A549 (cell line): Measurements from ENCODE around the gene EHBP1. TPM values are rescaled to one million over a fixed set of nuclear protein-coding genes. Genes with fewer than 3 reads are reported as not detected.

Source experiments
- ATAC-seq, 2 experiments: fragments of 200-7000 bp in 1 of 2; fragments of >200 bp in 1 of 2; cut with Nextera tagmentation in 1 of 2; cut with Tn5 transposase in 1 of 2; 3 replicates each; pipeline versions ENCODE4 v1.8.0 to v1.9.1; 2018 to 2020; ENCODE audit warnings: mild to moderate bottlenecking in 1 of 2, moderate library complexity in 1 of 2
- CTCF ChIA-PET: fragments of 300-600 bp; sonication (Branson Sonifier 250); formaldehyde crosslinking; extraction: SDS; loops from one replicate; lab custom pipeline; 2021; ENCODE audit warnings: antibody characterized with exemption, inconsistent platforms; lab: Yijun Ruan, JAX
- POLR2A ChIA-PET: fragments of 350-600 bp; formaldehyde crosslinking; extraction: SDS; loops from one replicate; lab custom pipeline; 2021; ENCODE audit warnings: antibody characterized with exemption, inconsistent platforms; lab: Yijun Ruan, JAX
- DNase-seq, 2 experiments: peaks; one replicate each; pipeline versions ENCODE4 v3.0.0 to v3.0.0-alpha.2; 2011 to 2016; ENCODE audit warnings: low read depth in 1 of 2, low spot score in 1 of 2
- FAIRE-seq: peaks from 2 replicates; lab custom pipeline; 2011; peaks lifted over from hg19 to GRCh38; lab: Jason Lieb, UNC
- H3K27ac ChIP-seq, 2 experiments: fragments of >200 bp; sonication (Bioruptor Twin); formaldehyde crosslinking; 3 replicates each; pipeline ENCODE4 v1.5.1; 2016 to 2017
- H3K4me1 ChIP-seq: fragments of >200 bp; sonication (Bioruptor Twin); formaldehyde crosslinking; 3 replicates; pipeline ENCODE4 v1.6.1; 2016
- H3K4me2 ChIP-seq: fragments of >200 bp; sonication (Bioruptor Twin); formaldehyde crosslinking; 3 replicates; pipeline ENCODE4 v1.6.1; 2016
- H3K4me3 ChIP-seq: fragments of >200 bp; sonication (Bioruptor Twin); formaldehyde crosslinking; 3 replicates; pipeline ENCODE4 v1.5.1; 2016
- H3K9me3 ChIP-seq: fragments of >200 bp; sonication (Bioruptor Twin); formaldehyde crosslinking; 3 replicates; pipeline ENCODE4 v1.6.1; 2016
- CBX8 ChIP-seq: fragments of 200-600 bp; sonication (generic); IDR thresholded peaks from 2 replicates; pipeline ENCODE4 v1.6.1; 2016
- EHF ChIP-seq: fragments of 250-450 bp; sonication (Bioruptor Pico); IDR thresholded peaks from 2 replicates; pipeline ENCODE4 v1.5.0; 2020; ENCODE audit warnings: mild to moderate bottlenecking
- EHMT2 ChIP-seq: fragments of 200-600 bp; sonication (generic); IDR thresholded peaks from 2 replicates; pipeline ENCODE4 v1.6.1; 2016; ENCODE audit warnings: antibody characterized with exemption, low read depth, mild to moderate bottlenecking, moderate library complexity
- EP300 ChIP-seq, 2 experiments: fragments of >200 bp; sonication (Bioruptor Twin); formaldehyde crosslinking; IDR thresholded peaks; 2 replicates in 1 of 2; 3 replicates in 1 of 2; pipeline ENCODE4 v1.6.1; 2016 to 2017
- ESRRA ChIP-seq: fragments of 150-350 bp; IDR thresholded peaks from 2 replicates; pipeline ENCODE4 v1.6.1; 2014; ENCODE audit warnings: mild to moderate bottlenecking, low read length, borderline replicate concordance
- FOSL2 ChIP-seq, 2 experiments: fragments of 450-650 bp in 1 of 2; fragments of >200 bp in 1 of 2; sonication (Bioruptor Twin) in 1 of 2; formaldehyde crosslinking; IDR thresholded peaks; 2 replicates each; pipeline versions ENCODE4 v1.5.0 to v1.6.1; 2016 to 2020; ENCODE audit warnings: mild to moderate bottlenecking in 1 of 2, moderate library complexity in 1 of 2
- HDAC2 ChIP-seq: fragments of 200-600 bp; sonication (generic); IDR thresholded peaks from 2 replicates; pipeline ENCODE4 v1.6.1; 2016
- HOXA7 ChIP-seq: fragments of 250-450 bp; sonication (Bioruptor Pico); IDR thresholded peaks from 2 replicates; pipeline ENCODE4 v1.5.0; 2020; ENCODE audit warnings: mild to moderate bottlenecking, moderate library complexity
- HOXB5 ChIP-seq: fragments of 250-450 bp; sonication (Bioruptor Pico); IDR thresholded peaks from 2 replicates; pipeline ENCODE4 v1.5.0; 2020; ENCODE audit warnings: mild to moderate bottlenecking, moderate library complexity
- JUN ChIP-seq, 2 experiments: fragments of >200 bp; sonication (Bioruptor Twin); formaldehyde crosslinking; IDR thresholded peaks; 2 replicates in 1 of 2; 3 replicates in 1 of 2; pipeline ENCODE4 v1.6.1; 2016 to 2017
- JUNB ChIP-seq: fragments of >200 bp; sonication (Bioruptor Twin); formaldehyde crosslinking; IDR thresholded peaks from 2 replicates; pipeline ENCODE4 v1.6.1; 2016
- KDM1A ChIP-seq: fragments of 200-600 bp; sonication (generic); IDR thresholded peaks from 2 replicates; pipeline ENCODE4 v1.6.1; 2016; ENCODE audit warnings: low read depth, mild to moderate bottlenecking
- KDM5A ChIP-seq: fragments of 200-600 bp; sonication (generic); IDR thresholded peaks from 2 replicates; pipeline ENCODE4 v1.6.1; 2016; ENCODE audit warnings: antibody characterized with exemption, mild to moderate bottlenecking
- MAZ ChIP-seq: fragments of 150-350 bp; IDR thresholded peaks from 2 replicates; pipeline ENCODE4 v1.6.1; 2014; ENCODE audit warnings: antibody characterized with exemption, low read depth, low read length, borderline replicate concordance
- MYC ChIP-seq: IDR thresholded peaks from 2 replicates; pipeline ENCODE4 v1.6.1; 2012; ENCODE audit warnings: mild to moderate bottlenecking, inconsistent platforms, low read length, improper control_type of control experiment, borderline replicate concordance
- NFE2L2 ChIP-seq: fragments of 150-350 bp; conservative IDR thresholded peaks from 2 replicates; pipeline ENCODE4 v1.6.1; 2014; ENCODE audit warnings: low read length
- NR3C1 ChIP-seq: fragments of >200 bp; sonication (Bioruptor Twin); formaldehyde crosslinking; IDR thresholded peaks from 3 replicates; pipeline ENCODE4 v1.6.1; 2017
- PHF8 ChIP-seq: fragments of 200-600 bp; sonication (generic); IDR thresholded peaks from 2 replicates; pipeline ENCODE4 v1.6.1; 2016; ENCODE audit warnings: low read depth, mild to moderate bottlenecking, antibody characterized with exemption, moderate library complexity, borderline replicate concordance
- POLR2A ChIP-seq: IDR thresholded peaks from 2 replicates; pipeline ENCODE4 v1.6.1; 2012; ENCODE audit warnings: mild to moderate bottlenecking, low read length
- RFX5 ChIP-seq: fragments of 450-650 bp; IDR thresholded peaks from 2 replicates; pipeline ENCODE4 v1.7.1; 2014; ENCODE audit warnings: antibody characterized with exemption, mild to moderate bottlenecking, moderate library complexity
- SREBF2 ChIP-seq: fragments of 450-650 bp; IDR thresholded peaks from 2 replicates; pipeline ENCODE4 v1.6.1; 2014; ENCODE audit warnings: mild to moderate bottlenecking, moderate library complexity
- TFCP2L1 ChIP-seq: fragments of 250-450 bp; sonication (Bioruptor Pico); IDR thresholded peaks from 2 replicates; pipeline ENCODE4 v1.5.0; 2021; ENCODE audit warnings: mild to moderate bottlenecking
- ZFP36 ChIP-seq: fragments of 450-650 bp; IDR thresholded peaks from 2 replicates; pipeline ENCODE4 v1.6.1; 2014; ENCODE audit warnings: borderline replicate concordance; ENCODE audit not compliant: partially characterized antibody
- ZNF302 ChIP-seq: fragments of 250-450 bp; sonication (Bioruptor Pico); IDR thresholded peaks from 2 replicates; pipeline ENCODE4 v1.9.0; 2021; ENCODE audit warnings: inconsistent platforms, mild to moderate bottlenecking, moderate library complexity
- WGBS: methylation state at CpG from one replicate; pipeline ENCODE4 v1.1.6; 2017; ENCODE audit errors: missing lambda C conversion rate; 5-methylcytosine and 5-hydroxymethylcytosine counted together
- polyA plus RNA-seq, 4 experiments: library from polyadenylated mRNA; depleted of rRNA in 3 of 4; stranded (reverse); fragments of >200 nt; fragmentation: RNase III in 1 of 4; extraction: RNeasy Plus Mini Kit Qiagen cat#74134 plus additional on column Dnase treatment in 1 of 4; gene quantifications; 2 replicates in 3 of 4; 3 replicates in 1 of 4; pipeline ENCODE4 v1.2.3, GENCODE V29; 2011 to 2017
- TF ChIP-seq, protein P1 (sequence below): fragments of >200 bp; sonication (Bioruptor Twin); formaldehyde crosslinking; IDR thresholded peaks from 3 replicates; pipeline ENCODE4 v1.6.1; 2016
- TF ChIP-seq, protein P2 (sequence below): IDR thresholded peaks from 2 replicates; pipeline ENCODE4 v1.6.1; 2012; ENCODE audit warnings: low read depth, borderline replicate concordance
- TF ChIP-seq, protein P3 (sequence below): fragments of 450-650 bp; IDR thresholded peaks from 2 replicates; pipeline ENCODE4 v1.6.1; 2014; ENCODE audit warnings: antibody characterized with exemption

The EHBP1 gene
- polyA plus RNA-seq, 2 of the 4 experiments (the other 2 are of a cell fraction) = 65.7 to 204 TPM

DNA sequence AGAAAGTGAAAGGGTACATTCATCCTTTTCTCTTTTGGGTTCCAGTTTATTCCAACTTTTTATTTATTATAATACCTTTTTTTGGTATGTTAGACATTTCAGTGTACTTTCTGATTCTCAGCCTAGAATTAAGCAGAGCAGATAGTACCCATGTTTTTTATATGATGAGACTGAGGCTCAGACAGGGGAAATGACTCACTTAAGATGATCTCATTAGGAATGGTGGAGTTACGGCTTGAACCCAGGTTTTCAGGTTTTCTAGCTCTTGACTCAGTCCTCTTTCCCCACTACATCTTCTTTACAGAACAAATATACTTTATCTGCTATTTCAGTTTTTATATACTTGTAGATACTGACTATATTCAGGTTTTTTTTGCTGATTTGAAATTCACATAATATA is 293.4 kb downstream of the EHBP1 start:
- Histone ChIP-seq H3K4me1 (peaks cover 11% of the 10 kb centered on the region; the same call in 2 of the 3 replicates), H3K4me2 (no peak overlapping the region), H3K9me3 (no peaks in the 10 kb centered on the region), H3K4me3 (no peak overlapping the region), H3K27ac (no peak overlapping the region)
- DNase-seq = peak in 1 of 2 experiments; percentile 11
- no peak for FAIRE-seq
- 65% methylated on average over 1 of the region's 1 CpG for whole genome bisulfite sequencing
- POLR2A ChIA-PET = no interaction called here
- CTCF ChIA-PET = no interaction called here
- TF ChIP-seq ESRRA = no peak
- TF ChIP-seq, protein P1, sequence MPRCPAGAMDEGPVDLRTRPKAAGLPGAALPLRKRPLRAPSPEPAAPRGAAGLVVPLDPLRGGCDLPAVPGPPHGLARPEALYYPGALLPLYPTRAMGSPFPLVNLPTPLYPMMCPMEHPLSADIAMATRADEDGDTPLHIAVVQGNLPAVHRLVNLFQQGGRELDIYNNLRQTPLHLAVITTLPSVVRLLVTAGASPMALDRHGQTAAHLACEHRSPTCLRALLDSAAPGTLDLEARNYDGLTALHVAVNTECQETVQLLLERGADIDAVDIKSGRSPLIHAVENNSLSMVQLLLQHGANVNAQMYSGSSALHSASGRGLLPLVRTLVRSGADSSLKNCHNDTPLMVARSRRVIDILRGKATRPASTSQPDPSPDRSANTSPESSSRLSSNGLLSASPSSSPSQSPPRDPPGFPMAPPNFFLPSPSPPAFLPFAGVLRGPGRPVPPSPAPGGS = no peak
- TF ChIP-seq, all 56 proteins: peak for 0
- no peak for ATAC-seq

DNA sequence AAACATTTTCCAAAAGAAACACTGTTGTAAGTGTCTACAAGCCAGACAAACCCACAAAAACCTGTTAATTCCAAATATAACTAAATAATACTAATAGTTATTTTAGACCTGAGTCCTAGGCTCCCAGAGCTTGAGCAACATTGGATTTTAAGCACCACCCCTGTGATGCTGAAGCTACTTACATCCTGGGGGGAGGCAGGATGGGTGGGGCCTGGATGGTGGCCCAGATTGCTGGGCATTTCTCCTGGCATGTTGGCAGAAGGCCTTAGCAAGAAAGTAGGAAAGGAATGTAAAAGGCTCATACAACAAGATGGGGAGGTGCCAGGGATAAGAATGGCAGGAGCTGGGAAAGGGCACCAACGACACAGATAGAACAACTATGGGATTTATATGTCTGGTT is 294.4 kb downstream of the EHBP1 start:
- no peaks in the 10 kb centered on the region for H3K9me3 ChIP-seq
- no peak for FAIRE-seq
- no peak overlapping the region for H3K27ac ChIP-seq
- 83% methylated on average over 1 of the region's 1 CpG for WGBS
- ATAC-seq = peak in 1 of 2 experiments; percentile 36; a peak in 2 of 6 replicates
- ChIA-PET CTCF (no interaction called here), POLR2A (no interaction called here)
- TF ChIP-seq PHF8 = no peak
- no peak for TF ChIP-seq NR3C1
- TF ChIP-seq ZFP36 = no peak
- no peak for TF ChIP-seq HOXA7 (CRISPR knock-in tag)
- no peak overlapping the region for H3K4me3 ChIP-seq
- peaks cover 11% of the 10 kb centered on the region; the same call in 2 of the 3 replicates for H3K4me1 ChIP-seq
- H3K4me2 ChIP-seq = no peak overlapping the region
- DNase-seq = peak in 1 of 2 experiments; percentile 55

DNA sequence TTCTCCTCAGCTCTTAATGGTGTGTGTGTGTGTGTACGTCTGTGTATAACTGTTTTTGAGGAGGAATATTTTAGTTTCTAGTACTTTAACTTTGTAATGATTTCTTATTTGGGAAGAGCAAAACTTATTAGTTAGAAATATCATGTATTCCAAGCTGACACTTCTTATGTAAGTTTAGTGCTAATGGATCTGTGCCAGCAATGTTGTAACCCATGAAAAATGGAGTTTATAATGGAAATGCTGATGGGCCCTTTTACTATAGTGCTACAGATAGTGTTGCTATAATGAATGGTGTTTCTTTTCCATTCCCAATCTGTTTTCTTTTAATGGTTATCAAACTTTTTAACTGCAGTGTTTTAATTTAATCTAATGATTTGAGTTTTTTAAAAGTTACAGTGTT is 295.3 kb downstream of the EHBP1 start:
- Histone ChIP-seq H3K4me2 (no peak overlapping the region), H3K4me1 (peaks cover 11% of the 10 kb centered on the region; the same call in 2 of the 3 replicates), H3K9me3 (no peaks in the 10 kb centered on the region), H3K27ac (no peak overlapping the region), H3K4me3 (no peak overlapping the region)
- no peak for ATAC-seq
- FAIRE-seq = no peak
- ChIA-PET CTCF (no interaction called here), POLR2A (no interaction called here)
- TF ChIP-seq TFCP2L1 (CRISPR knock-in tag) = no peak
- TF ChIP-seq POLR2A = no peak
- no peak for TF ChIP-seq CBX8
- no peak for TF ChIP-seq RFX5
- TF ChIP-seq JUN (IDR thresholded peaks at IDR 0.05) = no peak
- TF ChIP-seq ESRRA = no peak
- TF ChIP-seq MYC = no peak
- TF ChIP-seq EHMT2 = no peak
- no peak for TF ChIP-seq KDM5A
- TF ChIP-seq SREBF2 = no peak
- 98% methylated on average over 1 of the region's 1 CpG for WGBS
- no peak for DNase-seq

DNA sequence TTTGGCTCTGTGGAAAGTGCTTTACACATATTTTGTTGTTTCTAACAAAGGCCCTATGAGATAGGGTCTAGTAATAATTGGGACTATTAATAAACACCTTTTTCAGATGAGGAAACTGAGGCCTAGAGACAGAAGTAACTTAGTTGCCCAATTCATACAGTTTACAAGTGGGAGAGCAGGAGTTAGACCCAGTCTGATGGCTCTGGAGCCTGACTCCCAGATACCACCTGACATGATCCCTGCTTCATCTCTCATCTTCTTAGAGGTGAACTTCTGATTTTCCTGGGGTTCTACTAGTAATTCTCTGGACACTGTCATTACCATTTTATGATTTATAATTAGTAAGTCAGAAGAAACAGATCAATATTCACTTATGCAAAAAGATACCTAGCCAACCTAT is 296.1 kb downstream of the EHBP1 start:
- FAIRE-seq (no peak), ATAC-seq (no peak), DNase-seq (no peak)
- H3K27ac ChIP-seq = no peak overlapping the region
- CTCF ChIA-PET = interaction anchor here (0.6 to 2.8 kb wide), 2 partner anchors 11 to 1044 kb away, joined by 3 to 6 read pairs; no protein-coding TSS in a partner anchor
- H3K4me3 ChIP-seq = no peak overlapping the region
- TF ChIP-seq EHF (no peak), JUNB (no peak), HOXB5 (CRISPR knock-in tag) (no peak), ZNF302 (CRISPR knock-in tag) (no peak), KDM1A (no peak), FOSL2 (IDR thresholded peaks at IDR 0.05) (no peak), FOSL2 (CRISPR knock-in tag; IDR thresholded peaks at IDR 0.05) (no peak), PHF8 (no peak), HDAC2 (no peak), EP300 (IDR thresholded peaks at IDR 0.05) (no peak), NFE2L2 (no peak), JUN (IDR thresholded peaks at IDR 0.05) (no peak), MAZ (no peak)
- TF ChIP-seq, protein P2, sequence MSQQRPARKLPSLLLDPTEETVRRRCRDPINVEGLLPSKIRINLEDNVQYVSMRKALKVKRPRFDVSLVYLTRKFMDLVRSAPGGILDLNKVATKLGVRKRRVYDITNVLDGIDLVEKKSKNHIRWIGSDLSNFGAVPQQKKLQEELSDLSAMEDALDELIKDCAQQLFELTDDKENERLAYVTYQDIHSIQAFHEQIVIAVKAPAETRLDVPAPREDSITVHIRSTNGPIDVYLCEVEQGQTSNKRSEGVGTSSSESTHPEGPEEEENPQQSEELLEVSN = no peak
- TF ChIP-seq, protein P3, sequence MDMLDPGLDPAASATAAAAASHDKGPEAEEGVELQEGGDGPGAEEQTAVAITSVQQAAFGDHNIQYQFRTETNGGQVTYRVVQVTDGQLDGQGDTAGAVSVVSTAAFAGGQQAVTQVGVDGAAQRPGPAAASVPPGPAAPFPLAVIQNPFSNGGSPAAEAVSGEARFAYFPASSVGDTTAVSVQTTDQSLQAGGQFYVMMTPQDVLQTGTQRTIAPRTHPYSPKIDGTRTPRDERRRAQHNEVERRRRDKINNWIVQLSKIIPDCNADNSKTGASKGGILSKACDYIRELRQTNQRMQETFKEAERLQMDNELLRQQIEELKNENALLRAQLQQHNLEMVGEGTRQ = no peak
- H3K4me1 ChIP-seq = peaks cover 11% of the 10 kb centered on the region; the same call in 2 of the 3 replicates
- no peaks in the 10 kb centered on the region for H3K9me3 ChIP-seq
- no peak overlapping the region for H3K4me2 ChIP-seq
- POLR2A ChIA-PET = no interaction called here
